CD4-positive, alpha-beta memory T cell (primary cell): ENCODE data around the gene NUP62. TPM values are rescaled to one million over a fixed set of nuclear protein-coding genes. Genes with fewer than 3 reads are reported as not detected.

Experiments used
- CTCF ChIA-PET: fragments of 350-600 bp; sonication (Branson Sonifier 250); formaldehyde crosslinking; loops from one replicate; lab custom pipeline; 2021; ENCODE audit warnings: inconsistent platforms; ENCODE audit not compliant: partially characterized antibody; lab: Charles Lee
- POLR2A ChIA-PET: fragments of 350-600 bp; sonication (Branson Sonifier 250); formaldehyde crosslinking; loops from one replicate; lab custom pipeline; 2021; ENCODE audit not compliant: partially characterized antibody; lab: Charles Lee
- DNase-seq, 5 donors: peaks; one replicate each; pipeline versions ENCODE4 v3.0.0 to v3.0.0-alpha.2; 2020 to 2022; ENCODE audit warnings: mixed read lengths in 1 of 5
- H3K27ac ChIP-seq: one replicate; pipeline ENCODE4 v1.7.0; 2013; ENCODE audit warnings: low read depth, low read length
- H3K27me3 ChIP-seq: 2 replicates; pipeline ENCODE4 v1.7.0; 2013; ENCODE audit warnings: mild to moderate bottlenecking, low read length, moderate library complexity; ENCODE audit not compliant: insufficient read depth
- H3K36me3 ChIP-seq: 2 replicates; pipeline ENCODE4 v1.7.0; 2013; ENCODE audit warnings: mild to moderate bottlenecking, low read length, moderate library complexity; ENCODE audit not compliant: insufficient read depth
- H3K4me1 ChIP-seq: 2 replicates; pipeline ENCODE4 v1.7.0; 2013; ENCODE audit warnings: mild to moderate bottlenecking, low read length, moderate library complexity; ENCODE audit not compliant: insufficient read depth
- H3K4me3 ChIP-seq, 2 donors: one replicate each; pipeline ENCODE4 v1.7.0; 2013; ENCODE audit warnings: low read length in 2 of 2, mild to moderate bottlenecking in 1 of 2
- H3K9me3 ChIP-seq, 2 donors: one replicate each; pipeline ENCODE4 v1.7.0; 2013; ENCODE audit warnings: low read length in 2 of 2, control low read depth in 1 of 2; ENCODE audit not compliant: control insufficient read depth in 1 of 2
- H3K27ac Mint-ChIP-seq, 7 donors: one replicate each; pipeline ENCODE4 v1.8.0; 2020 to 2021; ENCODE audit warnings: mixed read lengths in 7 of 7, mild to moderate bottlenecking in 6 of 7, inconsistent platforms in 3 of 7, moderate library complexity in 3 of 7
- H3K27me3 Mint-ChIP-seq, 2 donors: one replicate each; pipeline ENCODE4 v1.8.0; 2020 to 2021; ENCODE audit warnings: mixed read lengths in 2 of 2
- H3K36me3 Mint-ChIP-seq, 2 donors: one replicate each; pipeline ENCODE4 v1.8.0; 2020 to 2021; ENCODE audit warnings: mixed read lengths in 2 of 2, inconsistent platforms in 1 of 2, mild to moderate bottlenecking in 1 of 2
- H3K4me1 Mint-ChIP-seq, 4 donors: one replicate each; pipeline ENCODE4 v1.8.0; 2020 to 2021; ENCODE audit warnings: mixed read lengths in 4 of 4, mild to moderate bottlenecking in 1 of 4
- H3K4me3 Mint-ChIP-seq, 8 donors: one replicate each; pipeline ENCODE4 v1.8.0; 2020 to 2021; ENCODE audit warnings: mixed read lengths in 8 of 8, mild to moderate bottlenecking in 7 of 8, moderate library complexity in 6 of 8, inconsistent platforms in 3 of 8
- H3K9me3 Mint-ChIP-seq, 8 donors: one replicate each; pipeline ENCODE4 v1.8.0; 2020 to 2021; ENCODE audit warnings: mixed read lengths in 8 of 8, mild to moderate bottlenecking in 5 of 8, inconsistent platforms in 3 of 8, moderate library complexity in 1 of 8
- intact Hi-C: fragments of 100-400 bp; cut with micrococcal nuclease; formaldehyde crosslinking; loops from one replicate; pipeline ENCODE4 v1.15.1; 2023
- polyA plus RNA-seq, 2 donors: library from polyadenylated mRNA; unstranded; fragments of 300-500 nt; fragmentation: Illumina TruSeq; gene quantifications; one replicate each; pipeline ENCODE4 v1.2.3, GENCODE V29; 2021
- total RNA-seq, 2 experiments: library from RNA; stranded (reverse); gene quantifications; one replicate each; pipeline ENCODE4 v1.2.3, GENCODE V29; 2021

The NUP62 gene
- total and polyA plus RNA-seq, 4 experiments from 2014 or later: 43.3 to 71.0 (median 66.7) TPM

GRCh38 chr19:49878744-49879070 is 50.6 kb downstream of the NUP62 start:
- H3K36me3 Mint-ChIP-seq: peaks cover 20 to 24% of the 10 kb centered on the region in 2 donors
- ChIA-PET POLR2A (interaction anchor here (1.4 to 5.4 kb wide), 6 partner anchors 11 to 66 kb away, joined by 8 to 73 read pairs (median 42); partner anchors contain the start of genes ATF5, FUZ, NUP62 and PNKP), CTCF (no interaction called here)
- Histone ChIP-seq H3K9me3 (no peaks in the 10 kb centered on the region), H3K27me3 (no peaks in the 10 kb centered on the region), H3K4me1 (peaks cover 29% of the 10 kb centered on the region), H3K27ac (peak overlapping the region; percentile 95), H3K36me3 (peaks cover 44% of the 10 kb centered on the region), H3K4me3 (no peak overlapping the region)
- H3K27ac Mint-ChIP-seq: peak overlapping the region in 2 of 7 donors; percentile 17 to 83
- H3K4me3 Mint-ChIP-seq: no peak overlapping the region
- H3K27me3 Mint-ChIP-seq: no peaks in the 10 kb centered on the region
- peaks cover 14 to 44% (median 18%) of the 10 kb centered on the region in 4 donors for H3K4me1 Mint-ChIP-seq
- H3K9me3 Mint-ChIP-seq: no peaks in the 10 kb centered on the region
- DNase-seq: no peak
- intact Hi-C loops: loop anchor here (5.0 kb wide), 2 partner anchors 161 to 201 kb away; partner anchors contain the start of gene PRMT1

DNA sequence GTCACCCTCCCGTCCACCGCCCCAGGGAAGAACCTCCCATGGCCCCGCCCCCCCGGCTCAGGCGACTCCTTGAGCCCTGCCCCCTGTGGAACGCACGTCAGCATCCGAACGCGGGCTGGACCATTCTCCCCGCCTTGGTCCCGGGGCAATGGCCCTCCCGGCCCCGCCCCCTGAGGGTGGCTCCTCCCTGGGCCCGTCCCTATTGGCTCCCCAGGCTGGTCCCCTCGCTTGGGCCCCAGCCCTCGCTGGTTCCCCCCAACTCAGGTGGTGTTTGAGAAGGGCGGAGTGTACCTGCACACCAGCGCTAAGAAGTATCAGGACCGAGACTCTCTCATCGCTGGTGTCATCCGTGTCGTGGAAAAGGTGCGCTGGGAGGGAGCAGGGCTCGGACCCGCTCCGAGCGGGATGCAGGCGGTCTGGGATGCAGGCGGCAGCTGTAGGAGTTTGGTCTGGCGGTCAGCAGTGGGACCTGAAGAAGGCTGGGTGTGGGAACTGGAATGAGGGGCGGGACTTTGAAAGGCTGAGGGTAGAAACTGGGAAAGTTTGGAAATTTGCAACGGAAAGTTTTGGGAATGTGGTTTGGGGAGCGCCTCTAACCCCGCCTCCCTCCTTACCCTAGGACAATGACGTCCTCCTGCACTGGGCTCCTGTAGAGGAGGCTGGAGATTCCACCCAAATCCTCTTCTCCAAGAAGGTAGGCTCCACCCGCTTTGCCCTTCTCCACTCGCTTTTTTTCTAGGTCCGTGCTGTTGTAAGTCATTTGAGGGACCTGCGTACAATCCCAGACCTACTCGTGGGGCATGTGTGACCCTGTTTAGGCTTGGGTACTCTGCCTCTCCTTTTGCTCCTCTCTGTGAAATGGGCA is 51.2 kb downstream of the NUP62 start:
- ChIA-PET CTCF (no interaction called here), POLR2A (interaction anchor here (0.7 to 5.4 kb wide), 23 partner anchors 10 to 1628 kb away, joined by 3 to 73 read pairs (median 10); partner anchors contain the start of genes AP2A1, ATF5, BCL2L12 and FUZ)
- H3K27ac ChIP-seq: peak overlapping the region; percentile 95
- Mint-ChIP-seq H3K4me3 (no peak overlapping the region), H3K27ac (no peak overlapping the region), H3K36me3 (peaks cover 16 to 18% of the 10 kb centered on the region in 2 donors), H3K9me3 (no peaks in the 10 kb centered on the region), H3K27me3 (no peaks in the 10 kb centered on the region), H3K4me1 (peaks cover 14 to 44% (median 18%) of the 10 kb centered on the region in 4 donors)
- no peaks in the 10 kb centered on the region for H3K9me3 ChIP-seq
- H3K27me3 ChIP-seq: no peaks in the 10 kb centered on the region
- intact Hi-C loops: loop anchor here (1.0 to 5.0 kb wide), 13 partner anchors 9 to 381 kb away; partner anchors contain the start of genes ATF5, FUZ, IL4I1 and NUP62
- peak; percentile 98 to 99 (median 98) for DNase-seq
- peak overlapping the region; percentile 95 to 97 for H3K4me3 ChIP-seq
- H3K36me3 ChIP-seq: peaks cover 38% of the 10 kb centered on the region
- H3K4me1 ChIP-seq: peaks cover 29% of the 10 kb centered on the region

DNA sequence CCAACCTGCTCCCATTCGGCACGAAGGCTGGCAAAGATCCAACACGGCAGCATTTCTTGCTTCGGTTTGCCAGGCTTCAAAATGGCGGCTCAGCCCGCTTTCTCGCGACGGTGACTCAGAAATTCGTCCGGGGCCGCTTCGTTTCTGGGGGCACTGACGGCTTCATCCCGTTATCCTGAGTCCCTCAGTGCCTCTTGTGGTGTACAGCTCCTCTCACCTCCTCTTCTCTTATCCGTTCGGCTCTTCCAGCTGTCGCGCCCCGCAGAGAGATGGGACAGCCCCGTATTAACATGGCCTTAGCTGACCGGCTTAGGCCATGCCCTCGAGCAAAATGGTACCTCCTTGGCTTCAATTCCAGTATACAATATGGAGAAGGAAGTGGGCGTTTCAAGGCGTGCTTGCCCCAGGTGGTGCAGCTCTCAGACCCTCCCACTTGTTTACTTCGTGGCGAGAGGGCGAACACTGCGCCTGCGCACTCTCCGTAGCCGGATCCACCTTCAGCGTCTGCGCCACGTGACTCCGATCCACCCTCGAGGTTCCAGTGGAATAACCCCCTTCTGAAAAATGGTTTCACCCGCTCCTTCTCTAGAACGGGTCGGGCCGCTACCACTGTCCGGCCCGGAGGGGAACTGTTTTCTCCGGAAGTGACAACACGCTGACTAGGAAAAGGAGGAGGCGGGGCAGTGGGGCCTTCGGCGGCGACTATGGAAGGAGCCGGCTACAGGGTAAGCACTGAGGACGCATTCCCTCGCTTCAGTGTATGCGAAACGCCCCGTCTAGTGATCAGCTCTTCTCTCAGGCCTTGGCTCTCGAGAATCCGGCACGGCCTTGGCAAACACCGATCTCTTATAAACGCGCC is 52.1 kb downstream of the NUP62 start, which contains the start of the genes AKT1S1 and TBC1D17:
TSS of gene AKT1S1 (minus strand) at position 336 of the 859 bp plus-strand sequence. CDS start 4,060 bp downstream, outside the sequence.
TSS of gene TBC1D17 (plus strand) at position 683 of the 859 bp plus-strand sequence. CDS start at position 705, 22 bp downstream.
- CTCF ChIA-PET: interaction anchor here (0.9 to 1.6 kb wide), 2 partner anchors 9 to 159 kb away, joined by 3 to 4 read pairs; partner anchors contain the start of gene PNKP
- H3K4me3 Mint-ChIP-seq: no peak within 1 kb of the TSS

DNA sequence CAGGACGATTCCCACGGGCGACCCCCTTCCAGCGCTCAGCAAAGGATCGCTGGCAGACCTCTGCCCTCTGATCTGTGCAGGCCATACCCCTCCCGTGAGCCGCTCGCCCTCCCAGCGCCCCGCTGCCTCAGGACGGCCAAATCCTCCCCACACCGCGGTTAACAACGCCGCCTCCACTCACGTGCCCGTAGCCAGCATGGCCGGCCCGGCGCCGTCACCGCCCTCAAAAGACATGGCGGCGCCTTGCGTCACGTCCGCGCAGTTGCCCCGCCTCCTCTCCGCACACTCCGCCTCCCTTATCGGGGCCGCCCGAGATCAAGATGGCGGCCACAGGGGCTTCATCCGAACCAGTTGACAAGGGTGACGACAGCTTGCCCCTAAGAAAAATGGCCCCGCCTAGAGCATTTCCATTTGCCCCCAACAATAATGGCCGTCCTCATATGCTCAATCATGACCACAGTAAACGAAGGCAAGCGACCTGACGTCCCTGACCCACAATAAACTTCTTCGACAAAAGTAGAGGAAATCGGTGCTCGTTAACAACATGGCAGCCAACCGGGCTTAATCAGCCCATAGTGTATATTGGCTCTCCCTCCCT is 52.8 kb downstream of the NUP62 start:
- ChIA-PET CTCF (interaction anchor here (0.9 to 1.6 kb wide), 3 partner anchors 9 to 159 kb away, joined by 3 to 4 read pairs (median 3); partner anchors contain the start of gene PNKP), POLR2A (interaction anchor here (0.9 to 5.4 kb wide), 29 partner anchors 9 to 1627 kb away, joined by 3 to 73 read pairs (median 8); partner anchors contain the start of genes AP2A1, ATF5, BCL2L12 and FUZ)
- H3K36me3 Mint-ChIP-seq: peaks cover 10 to 16% of the 10 kb centered on the region in 2 donors
- Histone ChIP-seq H3K27ac (peak overlapping the region; percentile 95), H3K9me3 (no peaks in the 10 kb centered on the region), H3K4me1 (peaks cover 29% of the 10 kb centered on the region), H3K27me3 (no peaks in the 10 kb centered on the region), H3K4me3 (peak overlapping the region; percentile 97 to 98), H3K36me3 (peaks cover 22% of the 10 kb centered on the region)
- peak; percentile 99 for DNase-seq
- H3K27ac Mint-ChIP-seq: no peak overlapping the region
- H3K9me3 Mint-ChIP-seq: peaks cover 0 to 2% (median 0%) of the 10 kb centered on the region in 8 donors
- H3K4me3 Mint-ChIP-seq: no peak overlapping the region
- H3K4me1 Mint-ChIP-seq: peaks cover 14 to 46% (median 21%) of the 10 kb centered on the region in 4 donors
- intact Hi-C loops: loop anchor here (1.0 to 5.0 kb wide), 13 partner anchors 7 to 380 kb away; partner anchors contain the start of genes ATF5, FUZ, IL4I1 and NUP62
- H3K27me3 Mint-ChIP-seq: no peaks in the 10 kb centered on the region

More for the DNA sequence above, 52.1 kb downstream of the NUP62 start, which contains the start of the genes AKT1S1 and TBC1D17:
- peak within 1 kb of the TSS; percentile 97 to 98 for H3K4me3 ChIP-seq
- H3K27me3 ChIP-seq: no peaks in the 10 kb centered on the region
- H3K27ac ChIP-seq: peak within 1 kb of the TSS; percentile 95
- peaks cover 29% of the 10 kb centered on the region for H3K4me1 ChIP-seq
- POLR2A ChIA-PET: interaction anchor here (0.6 to 5.4 kb wide), 30 partner anchors 9 to 1627 kb away, joined by 3 to 73 read pairs (median 7); partner anchors contain the start of genes AP2A1, ATF5, BCL2L12 and FUZ
- H3K36me3 ChIP-seq: peaks cover 30% of the 10 kb centered on the region
- intact Hi-C loops: loop anchor here (1.0 to 5.0 kb wide), 13 partner anchors 8 to 380 kb away; partner anchors contain the start of genes ATF5, FUZ, IL4I1 and NUP62
- Mint-ChIP-seq H3K27ac (no peak within 1 kb of the TSS), H3K27me3 (no peaks in the 10 kb centered on the region), H3K36me3 (peaks cover 14 to 17% of the 10 kb centered on the region in 2 donors), H3K4me1 (peaks cover 14 to 44% (median 18%) of the 10 kb centered on the region in 4 donors), H3K9me3 (peaks cover 0 to 1% (median 0%) of the 10 kb centered on the region in 8 donors)
- DNase-seq: peak; percentile 99 to 100 (median 100)
- no peaks in the 10 kb centered on the region for H3K9me3 ChIP-seq

GRCh38 chr19:49875857-49876421 is 53.4 kb downstream of the NUP62 start:
- ChIA-PET POLR2A (interaction anchor here (1.0 to 5.4 kb wide), 20 partner anchors 8 to 1543 kb away, joined by 3 to 73 read pairs (median 12); partner anchors contain the start of genes AP2A1, ATF5, BCL2L12 and FUZ), CTCF (interaction anchor here (1.1 to 1.6 kb wide), 2 partner anchors 16 to 158 kb away, joined by 3 read pairs; no protein-coding TSS in a partner anchor)
- Histone ChIP-seq H3K4me1 (peaks cover 31% of the 10 kb centered on the region), H3K36me3 (peaks cover 17% of the 10 kb centered on the region), H3K27me3 (no peaks in the 10 kb centered on the region), H3K4me3 (peak overlapping the region; percentile 97 to 98), H3K9me3 (no peaks in the 10 kb centered on the region), H3K27ac (peak overlapping the region; percentile 95)
- peak in 1 of 5 donors; percentile 58 for DNase-seq
- Mint-ChIP-seq H3K36me3 (peaks cover 10 to 16% of the 10 kb centered on the region in 2 donors), H3K9me3 (peaks cover 0 to 2% (median 0%) of the 10 kb centered on the region in 8 donors), H3K27me3 (no peaks in the 10 kb centered on the region), H3K4me1 (peaks cover 14 to 46% (median 21%) of the 10 kb centered on the region in 4 donors), H3K4me3 (no peak overlapping the region), H3K27ac (no peak overlapping the region)
- intact Hi-C loops: loop anchor here (2.0 to 5.0 kb wide), 5 partner anchors 21 to 379 kb away; partner anchors contain the start of genes IL4I1, PRMT1, PRR12 and RPS11
